ENCODE data around the gene PGA5. TPM values are rescaled to one million over a fixed set of nuclear protein-coding genes. Genes with fewer than 3 reads are reported as not detected.

Gene PGA5
- total RNA-seq, 6 donors from 2014 or later = 0.30 to 1.2 TPM; not detected in 4

DNA sequence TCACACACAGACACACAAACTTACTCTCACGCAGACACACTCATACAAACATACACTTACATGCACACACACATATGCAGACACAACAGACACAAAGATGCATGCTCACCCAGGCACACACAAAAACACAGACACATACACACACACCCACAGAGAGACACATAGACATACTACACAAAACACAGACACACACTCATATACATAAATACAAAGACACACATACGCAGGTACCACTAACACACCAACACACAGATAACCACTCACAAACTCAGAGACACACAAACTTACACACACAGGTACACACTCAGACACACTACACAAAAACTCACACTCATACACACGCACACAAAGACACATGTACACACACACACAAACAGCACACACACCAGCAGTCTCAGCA is 31.8 kb downstream of the PGA5 start:
- DNase-seq (no peak), ATAC-seq (ENCODE audit: low FRiP score in 2 of 2) (no peak)
- Histone ChIP-seq H3K4me1 (no peaks in the 10 kb centered on the region), H3K27me3 (no peaks in the 10 kb centered on the region), H3K27ac (no peak overlapping the region), H3K9me3 (no peaks in the 10 kb centered on the region), H3K36me3 (no peaks in the 10 kb centered on the region), H3K4me3 (no peak overlapping the region)
- WGBS, 2 donors = 77 to 96% methylated on average over 3 of the region's 3 CpGs
- TF ChIP-seq POLR2A (IDR thresholded peaks at IDR 0.05) = no peak
- TF ChIP-seq POLR2AphosphoS5 (IDR thresholded peaks at IDR 0.05) = no peak
- no peak for TF ChIP-seq EP300 (IDR thresholded peaks at IDR 0.05)
- TF ChIP-seq CTCF (IDR thresholded peaks at IDR 0.05) = no peak

- ATAC-seq (ENCODE audit: low FRiP score in 2 of 2) (peak; percentile 69 to 89), DNase-seq (peak; percentile 81 to 90)
- 76 to 80% methylated on average over 13 to 16 of the region's 16 CpGs for WGBS, 2 donors
- Histone ChIP-seq H3K4me3 (no peak overlapping the region), H3K36me3 (no peaks in the 10 kb centered on the region), H3K27me3 (no peaks in the 10 kb centered on the region), H3K4me1 (no peaks in the 10 kb centered on the region), H3K9me3 (no peaks in the 10 kb centered on the region), H3K27ac (no peak overlapping the region)
- no peak for TF ChIP-seq CTCF (IDR thresholded peaks at IDR 0.05)
- TF ChIP-seq POLR2AphosphoS5 (IDR thresholded peaks at IDR 0.05) = no peak
- TF ChIP-seq POLR2A (IDR thresholded peaks at IDR 0.05) = no peak
- TF ChIP-seq EP300 (IDR thresholded peaks at IDR 0.05) = no peak
These were observed 32.5 kb downstream of the PGA5 start for GRCh38 chr11:61273178-61274078.

DNA sequence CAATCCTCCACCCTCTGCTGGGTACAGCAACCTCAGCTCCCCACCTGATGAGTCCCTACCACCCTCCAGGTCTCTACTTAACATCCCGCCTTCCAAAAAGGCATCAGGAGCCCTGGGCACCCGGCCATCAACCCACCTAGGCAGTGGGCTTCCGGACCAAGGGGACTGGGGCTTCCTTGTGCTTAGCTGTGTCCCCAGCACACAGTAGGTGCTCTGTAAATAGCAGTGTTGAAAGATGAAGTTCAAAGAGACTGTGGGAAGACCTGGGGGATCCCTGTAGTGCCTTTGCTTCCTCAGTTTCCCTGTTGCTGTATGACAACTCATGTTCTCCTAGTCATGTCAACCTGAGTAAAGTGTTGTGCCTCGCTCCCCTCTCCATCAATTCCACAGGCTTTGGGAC is 33.1 kb downstream of the PGA5 start:
- TF ChIP-seq POLR2A (IDR thresholded peaks at IDR 0.05) = no peak
- no peak for TF ChIP-seq CTCF (IDR thresholded peaks at IDR 0.05)
- TF ChIP-seq EP300 (IDR thresholded peaks at IDR 0.05) = no peak
- no peak for TF ChIP-seq POLR2AphosphoS5 (IDR thresholded peaks at IDR 0.05)
- H3K9me3 ChIP-seq = no peaks in the 10 kb centered on the region
- H3K27ac ChIP-seq = no peak overlapping the region
- DNase-seq (no peak), ATAC-seq (ENCODE audit: low FRiP score in 2 of 2) (no peak)
- WGBS, 2 donors = 99 to 100% methylated on average over 1 to 4 of the region's 4 CpGs
- H3K27me3 ChIP-seq = no peaks in the 10 kb centered on the region
- no peaks in the 10 kb centered on the region for H3K4me1 ChIP-seq
- no peak overlapping the region for H3K4me3 ChIP-seq
- no peaks in the 10 kb centered on the region for H3K36me3 ChIP-seq

GRCh38 chr11:61275191-61275590 is 34.2 kb downstream of the PGA5 start:
- Histone ChIP-seq H3K27me3 (no peaks in the 10 kb centered on the region), H3K4me3 (no peak overlapping the region), H3K27ac (no peak overlapping the region), H3K4me1 (no peaks in the 10 kb centered on the region), H3K9me3 (no peaks in the 10 kb centered on the region), H3K36me3 (no peaks in the 10 kb centered on the region)
- WGBS, 2 donors = 86 to 87% methylated on average over 4 of the region's 4 CpGs
- DNase-seq = no peak
- no peak for ATAC-seq (ENCODE audit: low FRiP score in 2 of 2)
- TF ChIP-seq POLR2A (IDR thresholded peaks at IDR 0.05) (no peak), EP300 (IDR thresholded peaks at IDR 0.05) (no peak), POLR2AphosphoS5 (IDR thresholded peaks at IDR 0.05) (no peak), CTCF (IDR thresholded peaks at IDR 0.05) (no peak)

All from upper lobe of left lung (tissue), 6 donors.